Measurements from ENCODE around the gene TTC28.

- TF ChIP-seq POLR2A (IDR thresholded peaks at IDR 0.05) (no peak), CTCF (IDR thresholded peaks at IDR 0.05) (no peak)
Observed at GRCh38 chr22:28379075-28379779, 300.4 kb downstream of the TTC28 start.
